ENCODE results near the gene BPIFB6. TPM values are rescaled to one million over a fixed set of nuclear protein-coding genes. Genes with fewer than 3 reads are reported as not detected.

Gene BPIFB6
- total RNA-seq, 1 experiment from 2014 or later: not detected

DNA sequence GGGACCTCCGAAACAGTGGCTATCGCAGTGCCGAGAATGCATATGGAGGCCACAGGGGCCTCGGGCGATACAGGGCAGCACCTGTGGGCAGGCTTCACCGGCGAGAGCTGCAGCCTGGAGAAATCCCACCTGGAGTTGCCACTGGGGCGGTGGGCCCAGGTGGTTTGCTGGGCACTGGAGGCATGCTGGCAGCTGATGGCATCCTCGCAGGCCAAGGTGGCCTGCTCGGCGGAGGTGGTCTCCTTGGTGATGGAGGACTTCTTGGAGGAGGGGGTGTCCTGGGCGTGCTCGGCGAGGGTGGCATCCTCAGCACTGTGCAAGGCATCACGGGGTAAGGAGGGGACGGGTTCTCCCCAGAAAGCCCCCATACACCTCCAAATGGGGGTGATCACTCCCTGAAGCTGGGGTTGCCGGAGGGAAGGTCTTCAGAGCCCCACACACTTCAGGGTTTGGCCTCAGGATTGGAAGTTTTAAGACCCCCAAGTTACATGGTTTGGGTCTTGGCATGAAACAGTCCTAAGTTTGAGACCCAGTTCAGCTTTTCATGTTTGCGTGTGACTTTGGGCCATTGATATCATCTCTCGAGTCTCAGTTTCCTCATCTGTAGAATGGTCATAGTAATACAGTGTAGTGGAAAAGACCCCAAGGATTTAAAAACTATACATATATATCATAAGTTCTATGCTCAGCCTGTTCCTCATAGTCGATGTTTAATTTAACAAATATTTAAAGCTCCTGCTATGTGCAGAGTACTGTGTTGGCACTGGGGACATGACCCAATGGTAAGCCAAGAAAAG, 52.3 kb downstream of the BPIFB6 start:
- no peak for DNase-seq (ENCODE audit: low read depth)

GRCh38 chr20:33084722-33085121, 53.3 kb downstream of the BPIFB6 start:
- no peak for DNase-seq (ENCODE audit: low read depth)

DNA sequence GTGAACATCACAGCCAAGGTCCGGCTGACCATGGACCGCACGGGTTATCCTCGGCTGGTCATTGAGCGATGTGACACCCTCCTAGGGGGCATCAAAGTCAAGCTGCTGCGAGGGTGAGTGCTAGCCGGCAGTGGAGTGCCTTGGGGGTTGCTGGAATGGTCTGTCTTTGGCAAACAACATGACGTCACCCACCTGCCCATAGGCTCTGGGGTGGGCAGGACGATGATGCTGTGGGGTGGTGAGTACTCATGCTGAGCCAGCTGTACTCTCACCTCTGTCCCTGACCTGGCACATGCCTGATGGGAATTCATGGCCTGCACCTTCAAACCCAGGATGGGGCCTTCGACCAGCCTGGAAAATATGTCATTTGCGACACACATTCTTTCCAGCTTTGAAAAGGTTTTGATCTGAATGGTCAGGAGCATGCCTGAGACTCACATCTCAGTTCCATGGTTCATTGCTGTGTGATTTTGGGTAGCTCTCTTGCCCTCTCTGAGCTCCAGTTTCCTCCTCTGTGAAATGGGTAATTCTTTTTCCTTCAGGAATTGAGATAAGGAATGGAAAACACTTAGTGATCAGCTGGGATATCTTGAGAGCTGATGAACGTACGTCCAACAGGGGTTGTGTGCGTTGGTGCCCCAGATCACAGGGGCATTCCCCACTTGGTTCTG, 54.7 kb downstream of the BPIFB6 start:
- no peak for DNase-seq (ENCODE audit: low read depth)

- no peak for DNase-seq (ENCODE audit: low read depth)
Observed at GRCh38 chr20:33091147-33091546, 59.7 kb downstream of the BPIFB6 start.

GRCh38 chr20:33091693-33092092, 60.2 kb downstream of the BPIFB6 start:
- DNase-seq (ENCODE audit: low read depth): no peak

DNA sequence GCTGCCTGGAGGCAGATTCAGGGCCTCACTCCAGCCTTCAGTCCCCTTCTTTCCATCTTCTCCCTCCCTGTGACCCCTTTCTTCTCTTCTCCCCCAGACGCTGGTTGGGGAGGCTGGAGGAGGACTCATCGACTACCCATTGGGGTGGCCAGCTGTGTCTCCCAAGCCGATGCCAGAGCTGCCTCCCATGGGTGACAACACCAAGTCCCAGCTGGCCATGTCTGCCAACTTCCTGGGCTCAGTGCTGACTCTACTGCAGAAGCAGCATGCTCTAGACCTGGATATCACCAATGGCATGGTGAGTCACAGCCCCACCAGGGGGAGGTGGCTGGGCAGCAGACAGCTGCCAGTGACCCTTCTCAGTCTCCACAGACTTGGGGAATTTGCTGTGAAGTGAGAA, 60.9 kb downstream of the BPIFB6 start:
- DNase-seq (ENCODE audit: low read depth): peak; percentile 19

DNA sequence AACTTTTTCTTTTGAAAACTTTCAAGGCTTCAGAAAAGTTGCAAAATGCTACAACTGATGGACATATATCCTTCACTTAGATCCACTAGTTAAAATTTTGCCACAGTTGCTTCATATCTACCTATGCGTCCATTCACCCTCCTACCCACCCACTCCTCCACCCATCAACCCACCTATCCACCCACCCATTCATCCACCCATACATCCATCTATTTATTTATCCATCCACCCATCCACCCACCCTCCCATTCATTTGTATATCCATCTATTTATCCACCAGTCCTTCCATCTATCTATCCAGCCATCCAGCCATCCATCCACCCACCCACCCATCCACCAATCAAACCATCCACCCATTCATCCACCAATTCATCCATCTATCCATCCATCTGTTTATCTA, 61.6 kb downstream of the BPIFB6 start:
- no peak for DNase-seq (ENCODE audit: low read depth)

DNA sequence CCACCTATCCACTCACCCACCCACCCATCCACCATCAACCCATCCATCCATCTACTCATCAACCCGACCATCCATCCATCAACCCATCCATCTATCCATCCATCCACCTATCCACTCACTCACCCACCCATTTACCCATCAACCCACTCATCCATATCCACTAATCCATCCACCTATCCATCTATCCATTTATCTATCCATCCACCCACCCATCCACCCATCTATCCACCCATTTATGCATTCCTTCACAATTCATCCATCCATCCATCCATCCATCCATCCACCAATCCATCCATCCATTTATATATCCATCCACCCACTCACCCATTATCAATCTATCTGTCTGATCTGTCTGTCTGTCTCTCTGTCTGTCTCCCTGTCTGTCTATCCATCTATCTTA, 62.1 kb downstream of the BPIFB6 start:
- DNase-seq (ENCODE audit: low read depth): no peak

Other genes with a start within 250 kb of the BPIFB6 start
- gene MAPRE1, start 211.7 kb upstream of the BPIFB6 start, total RNA-seq (2014; rRNA removed; shearing (Covaris generic)): 143 and 152 TPM in 2 replicates
- gene EFCAB8, start 172.7 kb upstream of the BPIFB6 start, total RNA-seq (2014; rRNA removed; shearing (Covaris generic)): 1.2 TPM in 1 of 2 replicates, not detected in the other
- gene SUN5, start 27.2 kb upstream of the BPIFB6 start, total RNA-seq (2014; rRNA removed; shearing (Covaris generic)): not detected in 2 replicates
- gene BPIFB2, start 23.9 kb upstream of the BPIFB6 start, total RNA-seq (2014; rRNA removed; shearing (Covaris generic)): not detected in 2 replicates
- gene BPIFB3, start 22.3 kb downstream of the BPIFB6 start, total RNA-seq (2014; rRNA removed; shearing (Covaris generic)): not detected in 2 replicates
- not detected in 2 replicates for gene BPIFB4, start 48.0 kb downstream of the BPIFB6 start, total RNA-seq (2014; rRNA removed; shearing (Covaris generic))
- not detected in 2 replicates for gene BPIFA2, start 136.5 kb downstream of the BPIFB6 start, total RNA-seq (2014; rRNA removed; shearing (Covaris generic))
- gene BPIFA3, start 185.7 kb downstream of the BPIFB6 start, total RNA-seq (2014; rRNA removed; shearing (Covaris generic)): not detected in 2 replicates
- not detected in 2 replicates for gene BPIFA1, start 204.3 kb downstream of the BPIFB6 start, total RNA-seq (2014; rRNA removed; shearing (Covaris generic))

Data from Daoy (cell line).